Fibroblast of lung (primary cell): ENCODE measurements around the gene DNM1L. TPM values are rescaled to one million over a fixed set of nuclear protein-coding genes. Genes with fewer than 3 reads are reported as not detected.

Experiments
- DNase-seq, 2 donors: peaks; one replicate each; pipeline versions ENCODE4 v3.0.0 to v3.0.0-alpha.2; 2010; ENCODE audit warnings: low read depth in 2 of 2
- H2AFZ ChIP-seq: 2 replicates; pipeline ENCODE4 v1.5.1; 2012; ENCODE audit warnings: low read length, control low read depth, inconsistent platforms
- H3K27ac ChIP-seq: 2 replicates; pipeline ENCODE4 v1.5.1; 2011; ENCODE audit warnings: low read length, control low read depth; ENCODE audit not compliant: insufficient read depth
- H3K27me3 ChIP-seq: 2 replicates; pipeline ENCODE4 v1.5.1; 2011; ENCODE audit warnings: mild to moderate bottlenecking, low read length; ENCODE audit not compliant: control insufficient read depth, insufficient read depth
- H3K36me3 ChIP-seq: 2 replicates; pipeline ENCODE4 v1.5.1; 2011; ENCODE audit warnings: low read length; ENCODE audit not compliant: control insufficient read depth, insufficient read depth
- H3K4me1 ChIP-seq: 2 replicates; pipeline ENCODE4 v1.5.1; 2011; ENCODE audit warnings: low read length; ENCODE audit not compliant: control insufficient read depth, insufficient read depth; ENCODE audit errors: extremely low read depth
- H3K4me2 ChIP-seq: 2 replicates; pipeline ENCODE4 v1.5.1; 2011; ENCODE audit warnings: low read length, control low read depth; ENCODE audit not compliant: insufficient read depth; ENCODE audit errors: extremely low read depth
- H3K4me3 ChIP-seq, 4 experiments: fragments of 200-600 bp in 1 of 4; sonication (generic) in 1 of 4; replicated peaks in 1 of 4; 2 replicates each; pipeline ENCODE4 v1.5.1; 2011 to 2016; ENCODE audit warnings: low read length in 4 of 4, low read depth in 3 of 4, mild to moderate bottlenecking in 3 of 4, control low read depth in 2 of 4, inconsistent platforms in 1 of 4, mixed read lengths in 1 of 4; ENCODE audit not compliant: insufficient read depth in 1 of 4; ENCODE audit errors: control extremely low read depth in 1 of 4
- H3K79me2 ChIP-seq: 2 replicates; pipeline ENCODE4 v1.5.1; 2012; ENCODE audit warnings: mild to moderate bottlenecking, low read length, inconsistent platforms; ENCODE audit not compliant: control insufficient read depth, insufficient read depth
- H3K9ac ChIP-seq: 2 replicates; pipeline ENCODE4 v1.5.1; 2011; ENCODE audit warnings: mild to moderate bottlenecking, low read length, control low read depth; ENCODE audit not compliant: insufficient read depth
- H3K9me3 ChIP-seq: 2 replicates; pipeline ENCODE4 v1.5.1; 2012; ENCODE audit warnings: low read depth, low read length; ENCODE audit not compliant: control insufficient read depth, insufficient read depth
- H4K20me1 ChIP-seq: 2 replicates; pipeline ENCODE4 v1.5.1; 2011; ENCODE audit warnings: low read length; ENCODE audit not compliant: control insufficient read depth, insufficient read depth; ENCODE audit errors: extremely low read depth
- CTCF ChIP-seq, 2 donors: IDR thresholded peaks in 1 of 2; conservative IDR thresholded peaks in 1 of 2; 1 replicate in 1 of 2; 2 replicates in 1 of 2; pipeline ENCODE4 v1.5.1; 2011 to 2012; ENCODE audit warnings: low read length in 2 of 2, control low read depth in 1 of 2, inconsistent platforms in 1 of 2, low read depth in 1 of 2, mild to moderate bottlenecking in 1 of 2
- EZH2 ChIP-seq: IDR thresholded peaks from 2 replicates; pipeline ENCODE4 v1.5.1; 2012; ENCODE audit warnings: low read length, control low read depth, mild to moderate bottlenecking; ENCODE audit errors: missing control alignments
- polyA plus RNA-seq, 2 donors: library from polyadenylated mRNA; depleted of rRNA in 1 of 2; stranded (reverse) in 1 of 2; unstranded in 1 of 2; fragments of >200 nt; gene quantifications; 2 replicates each; pipeline ENCODE4 v1.2.1, GENCODE V29; 2011 to 2012; ENCODE audit warnings: missing spikeins in 1 of 2
- total RNA-seq: library from RNA; depleted of rRNA; stranded (reverse); fragments of >200 nt; gene quantifications from 2 replicates; pipeline ENCODE4 v1.2.1, GENCODE V29; 2014

DNM1L gene
- total and polyA plus RNA-seq, 2 donors (not counting 1 experiment from before 2014, with no cell fraction given), result 59.6 to 77.9 TPM

DNA sequence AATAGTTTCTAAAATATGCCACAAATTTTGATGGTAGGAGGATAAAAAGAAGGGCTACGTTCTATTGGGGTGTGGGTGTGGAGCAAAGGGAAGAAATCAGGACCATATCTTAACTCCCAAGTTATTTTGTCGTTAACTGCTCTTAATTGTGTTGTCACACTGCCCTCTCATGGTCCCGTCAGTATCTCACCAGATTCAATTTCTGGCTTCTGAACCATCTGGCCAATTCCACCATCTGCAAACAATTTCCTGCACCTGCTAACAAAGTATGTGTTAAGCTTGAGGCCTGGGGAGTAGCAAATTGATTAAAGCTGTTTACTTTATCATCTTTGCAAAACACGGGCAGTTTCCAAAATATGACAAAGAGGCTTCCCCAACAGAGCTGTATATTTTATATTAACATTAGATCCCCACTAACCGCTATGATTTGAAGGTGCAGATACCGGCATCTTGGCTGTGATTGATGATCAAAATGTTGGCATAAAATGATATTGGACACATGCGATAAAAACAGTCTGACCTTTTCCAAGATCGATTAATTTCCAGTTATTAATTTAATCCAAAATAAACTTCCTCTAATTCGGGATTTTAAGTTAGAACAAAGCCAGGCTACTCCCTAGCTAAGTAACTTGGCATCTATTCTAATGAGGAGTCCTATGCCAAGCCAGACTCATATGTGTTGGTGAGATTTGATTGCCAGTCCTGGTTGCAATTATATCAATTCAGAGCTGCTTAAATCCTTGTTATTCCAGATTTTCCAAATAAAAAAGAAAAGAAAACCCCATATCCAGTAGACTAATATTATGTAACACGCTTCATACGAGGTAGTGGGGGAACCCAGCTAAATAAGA, 6.9 kb upstream of the DNM1L start:
- peak; percentile 70 to 87 for DNase-seq
- Histone ChIP-seq H2AFZ (no peak overlapping the region), H3K27ac (no peak overlapping the region), H3K36me3 (no peaks in the 10 kb centered on the region), H3K27me3 (no peaks in the 10 kb centered on the region), H3K9me3 (no peaks in the 10 kb centered on the region), H3K79me2 (no peaks in the 10 kb centered on the region), H4K20me1 (no peaks in the 10 kb centered on the region), H3K4me1 (no peaks in the 10 kb centered on the region), H3K4me2 (no peak overlapping the region), H3K9ac (no peak overlapping the region), H3K4me3 (no peak overlapping the region)
- peak; percentile 48 to 75 for TF ChIP-seq CTCF (conservative IDR thresholded peaks at IDR 0.05 in 1 of 2, IDR thresholded peaks at IDR 0.05 in 1 of 2; ENCODE audit: low read depth in 1 of 2, low read length in 2 of 2)
- no peak for TF ChIP-seq EZH2

DNA sequence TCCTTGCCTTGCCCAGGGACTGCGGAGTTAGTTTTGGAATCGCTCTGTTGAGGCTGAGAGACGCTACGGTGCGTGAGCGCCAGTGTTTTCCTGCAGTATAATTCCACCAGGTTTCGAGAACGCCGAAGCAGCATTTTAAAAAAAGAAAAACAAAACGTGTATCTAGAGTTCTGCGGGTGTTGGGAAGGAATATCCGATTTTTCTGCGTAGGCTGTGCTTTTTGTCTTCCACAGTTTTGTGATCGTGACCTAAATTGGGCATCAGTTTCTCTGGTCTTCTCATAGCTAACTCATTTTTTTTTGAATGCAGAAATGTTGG, 778 bp downstream of the DNM1L start:
- Histone ChIP-seq H3K4me3 (peak overlapping the region; percentile 70 to 100 (median 92)), H2AFZ (peak overlapping the region; percentile 83), H3K9me3 (no peaks in the 10 kb centered on the region), H3K9ac (peak overlapping the region; percentile 91), H3K27ac (peak overlapping the region; percentile 93), H3K79me2 (peaks cover 46% of the 10 kb centered on the region), H3K4me2 (peak overlapping the region; percentile 49), H4K20me1 (no peaks in the 10 kb centered on the region), H3K27me3 (no peaks in the 10 kb centered on the region), H3K36me3 (no peaks in the 10 kb centered on the region), H3K4me1 (no peaks in the 10 kb centered on the region)
- TF ChIP-seq EZH2 (no peak), CTCF (conservative IDR thresholded peaks at IDR 0.05 in 1 of 2, IDR thresholded peaks at IDR 0.05 in 1 of 2; ENCODE audit: low read depth in 1 of 2, low read length in 2 of 2) (no peak)
- DNase-seq, result no peak

- Histone ChIP-seq H3K27me3 (no peaks in the 10 kb centered on the region), H3K79me2 (peaks cover 50% of the 10 kb centered on the region), H4K20me1 (no peaks in the 10 kb centered on the region), H3K4me2 (peak overlapping the region; percentile 49), H3K4me3 (peak overlapping the region; percentile 6 to 100 (median 81)), H3K36me3 (no peaks in the 10 kb centered on the region), H3K27ac (no peak overlapping the region), H3K9me3 (no peaks in the 10 kb centered on the region), H3K9ac (no peak overlapping the region), H3K4me1 (no peaks in the 10 kb centered on the region), H2AFZ (no peak overlapping the region)
- no peak for DNase-seq
- TF ChIP-seq CTCF (conservative IDR thresholded peaks at IDR 0.05 in 1 of 2, IDR thresholded peaks at IDR 0.05 in 1 of 2; ENCODE audit: low read depth in 1 of 2, low read length in 2 of 2), result no peak
- TF ChIP-seq EZH2, result no peak
These were observed 1.7 kb downstream of the DNM1L start for GRCh38 chr12:32680787-32681186.
